GM12878 (cell line): Measurements from ENCODE around the gene ZNF226. TPM values are rescaled to one million over a fixed set of nuclear protein-coding genes. Genes with fewer than 3 reads are reported as not detected.

Experiments used
- ATAC-seq: fragments of 200-7000 bp; cut with Tn5 transposase; 3 replicates; pipeline ENCODE4 v1.9.1; 2020; ENCODE audit warnings: mild to moderate bottlenecking, moderate library complexity
- BruUV-seq: library from RNA; stranded (reverse); fragments of 400-500 nt; replicated peaks from 2 replicates; lab custom pipeline; 2021; lab: Mats Ljungman, UMichigan
- CTCF ChIA-PET: fragments of 300-600 bp; sonication (Branson Sonifier 250); formaldehyde crosslinking; extraction: SDS; loops from one replicate; lab custom pipeline; 2021; ENCODE audit warnings: inconsistent platforms; lab: Yijun Ruan, JAX
- POLR2A ChIA-PET: fragments of 350-600 bp; formaldehyde crosslinking; extraction: SDS; loops from one replicate; lab custom pipeline; 2021; ENCODE audit warnings: inconsistent platforms; lab: Charles Lee
- RAD21 ChIA-PET: fragments of 300-600 bp; sonication (Branson Sonifier 250); formaldehyde crosslinking; loops from one replicate; lab custom pipeline; 2023; ENCODE audit warnings: antibody characterized with exemption; ENCODE audit not compliant: unreplicated experiment; lab: Charles Lee
- SMC1A ChIA-PET: fragments of 300-600 bp; sonication (Branson Sonifier 250); formaldehyde crosslinking; loops from one replicate; lab custom pipeline; 2023; ENCODE audit not compliant: unreplicated experiment, uncharacterized antibody; lab: Charles Lee
- DNase-seq: peaks from one replicate; pipeline ENCODE4 v3.0.0-alpha.2; 2011; ENCODE audit warnings: low read depth, low spot score
- FAIRE-seq: peaks from 3 replicates; lab custom pipeline; 2011; peaks lifted over from hg19 to GRCh38; lab: Jason Lieb, UNC
- H2AFZ ChIP-seq: 2 replicates; pipeline ENCODE4 v1.6.0; 2011; ENCODE audit warnings: low read depth, low read length, control low read depth; ENCODE audit not compliant: control insufficient read depth
- H3K27ac ChIP-seq: 2 replicates; pipeline ENCODE4 v1.5.1; 2011; ENCODE audit warnings: control low read depth; ENCODE audit not compliant: control insufficient read depth, insufficient read depth
- H3K27me3 ChIP-seq, 2 experiments: replicated peaks in 1 of 2; 2 replicates each; pipeline versions ENCODE4 v1.6.0 to v1.6.1; 2011; ENCODE audit warnings: low read length in 1 of 2; ENCODE audit not compliant: control insufficient read depth in 2 of 2, insufficient read depth in 2 of 2
- H3K36me3 ChIP-seq, 2 experiments: 2 replicates each; pipeline ENCODE4 v1.5.1; 2011; ENCODE audit warnings: low read length in 1 of 2; ENCODE audit not compliant: control insufficient read depth in 2 of 2, insufficient read depth in 2 of 2
- H3K4me1 ChIP-seq: 2 replicates; pipeline ENCODE4 v1.6.1; 2011; ENCODE audit warnings: mild to moderate bottlenecking, low read length, moderate library complexity, mixed read lengths; ENCODE audit not compliant: control insufficient read depth, insufficient read depth
- H3K4me2 ChIP-seq: 2 replicates; pipeline ENCODE4 v1.6.0; 2011; ENCODE audit warnings: control low read depth; ENCODE audit not compliant: control insufficient read depth, insufficient read depth
- H3K4me3 ChIP-seq: fragments of 200-600 bp; sonication (generic); 2 replicates; pipeline ENCODE4 v1.5.1; 2016
- H3K79me2 ChIP-seq: 2 replicates; pipeline ENCODE4 v1.6.0; 2011; ENCODE audit warnings: low read length; ENCODE audit not compliant: control insufficient read depth, insufficient read depth
- H3K9ac ChIP-seq: 2 replicates; pipeline ENCODE4 v1.8.0; 2011; ENCODE audit warnings: low read length, control low read depth, mixed read lengths; ENCODE audit not compliant: control insufficient read depth, insufficient read depth
- H3K9me3 ChIP-seq: replicated peaks from 3 replicates; pipeline ENCODE4 v1.5.1; 2011; ENCODE audit warnings: mild to moderate bottlenecking, low read length; ENCODE audit not compliant: control insufficient read depth, insufficient read depth
- H4K20me1 ChIP-seq: 2 replicates; pipeline ENCODE4 v1.6.0; 2011; ENCODE audit not compliant: control insufficient read depth, insufficient read depth
- ATF2 ChIP-seq: IDR thresholded peaks from 2 replicates; pipeline ENCODE4 v1.6.1; 2012; ENCODE audit warnings: low read length, inconsistent platforms
- ATF3 ChIP-seq: IDR thresholded peaks from 2 replicates; pipeline ENCODE4 v1.6.1; 2011; ENCODE audit warnings: low read depth, mild to moderate bottlenecking, low read length, moderate library complexity, borderline replicate concordance; ENCODE audit errors: extremely low read depth
- BHLHE40 ChIP-seq, 2 experiments: fragments of 450-650 bp in 1 of 2; IDR thresholded peaks; 2 replicates each; pipeline ENCODE4 v1.6.1; 2011 to 2017; ENCODE audit warnings: low read depth in 2 of 2, borderline replicate concordance in 1 of 2, improper control_type of control experiment in 1 of 2, low read length in 1 of 2, mild to moderate bottlenecking in 1 of 2
- CBX5 ChIP-seq: sonication (generic); IDR thresholded peaks from 2 replicates; pipeline ENCODE4 v1.6.1; 2016; ENCODE audit warnings: low read depth, moderate library complexity, mild to moderate bottlenecking, inconsistent platforms
- CHD2 ChIP-seq: IDR thresholded peaks from 2 replicates; pipeline ENCODE4 v1.6.1; 2011; ENCODE audit warnings: low read depth, low read length, improper control_type of control experiment, borderline replicate concordance
- JUNB ChIP-seq: IDR thresholded peaks from 2 replicates; pipeline ENCODE4 v1.6.1; 2016; ENCODE audit warnings: antibody characterized with exemption, mild to moderate bottlenecking
- KAT2A ChIP-seq: conservative IDR thresholded peaks from 2 replicates; pipeline ENCODE4 v1.6.1; 2011; ENCODE audit warnings: low read depth, low read length; ENCODE audit not compliant: control insufficient read depth
- MXI1 ChIP-seq: fragments of 150-350 bp; IDR thresholded peaks from 2 replicates; pipeline ENCODE4 v1.6.1; 2011; ENCODE audit warnings: low read depth, mild to moderate bottlenecking, inconsistent platforms, low read length, improper control_type of control experiment
- RAD51 ChIP-seq: fragments of 450-650 bp; IDR thresholded peaks from 2 replicates; pipeline ENCODE4 v1.6.1; 2016; ENCODE audit warnings: moderate library complexity, mild to moderate bottlenecking, inconsistent platforms
- SKIL ChIP-seq: fragments of 450-650 bp; IDR thresholded peaks from 2 replicates; pipeline ENCODE4 v1.6.1; 2017; ENCODE audit warnings: mild to moderate bottlenecking, low read depth, inconsistent platforms; ENCODE audit not compliant: poor library complexity, severe bottlenecking
- USF2 ChIP-seq: IDR thresholded peaks from 2 replicates; pipeline ENCODE4 v1.6.1; 2011; ENCODE audit warnings: low read depth, low read length, improper control_type of control experiment, borderline replicate concordance
- WRNIP1 ChIP-seq: IDR thresholded peaks from 2 replicates; pipeline ENCODE4 v1.6.1; 2011; ENCODE audit warnings: low read depth, low read length, improper control_type of control experiment, borderline replicate concordance
- ZBTB4 ChIP-seq: fragments of 450-650 bp; formaldehyde crosslinking; IDR thresholded peaks from 2 replicates; pipeline ENCODE4 v1.4.0; 2022; ENCODE audit warnings: mild to moderate bottlenecking, moderate library complexity
- ZNF384 ChIP-seq: IDR thresholded peaks from 2 replicates; pipeline ENCODE4 v1.6.1; 2012; ENCODE audit warnings: low read depth, mild to moderate bottlenecking, low read length, improper control_type of control experiment, borderline replicate concordance
- WGBS: methylation state at CpG from one replicate; pipeline ENCODE4 v1.1.6; 2016; ENCODE audit warnings: low lambda C conversion rate; ENCODE audit not compliant: insufficient replicate concordance, insufficient coverage; ENCODE audit errors: missing lambda C conversion rate; 5-methylcytosine and 5-hydroxymethylcytosine counted together
- in situ Hi-C: fragments of 300-500 bp; cut with MboI; formaldehyde crosslinking; loops from 9 replicates; pipeline ENCODE4 v1.14.3; 2018; ENCODE audit warnings: mixed read lengths
- intact Hi-C: fragments of 100-400 bp; cut with micrococcal nuclease; formaldehyde crosslinking; loops from one replicate; pipeline ENCODE4 v1.14.2; 2022; ENCODE audit not compliant: unreplicated experiment
- polyA plus RNA-seq, 11 experiments: library from polyadenylated mRNA; depleted of rRNA in 4 of 11; unstranded in 6 of 11; stranded (reverse) in 5 of 11; fragments of >200 nt; fragmentation: Nextera tagmentation in 4 of 11; fragmentation: Illumina TruSeq in 1 of 11; extraction: Ambion mirVana in 4 of 11; extraction: Trizol in 1 of 11; gene quantifications; 1 replicate in 1 of 11; 2 replicates in 10 of 11; pipeline versions ENCODE4 v1.2.1 to v1.2.3, GENCODE V29; 2011 to 2016; ENCODE audit warnings: inconsistent platforms in 2 of 11, missing spikeins in 2 of 11, low read depth in 1 of 11
- total RNA-seq, 4 experiments: library from RNA; depleted of rRNA in 3 of 4; stranded (reverse); fragments of >200 nt in 3 of 4; fragmentation: Illumina TruSeq in 1 of 4; extraction: Trizol in 1 of 4; gene quantifications; 2 replicates each; pipeline versions ENCODE4 v1.2.1 to v1.2.3, GENCODE V29; 2013 to 2021

Gene ZNF226
- total and polyA plus RNA-seq, 10 of the 15 experiments (the other 5 are each of a cell fraction or from before 2014, with no cell fraction given), result 13.7 to 35.3 (median 18.3) TPM

GRCh38 chr19:44192127-44192526 is 27.2 kb downstream of the ZNF226 start:
- FAIRE-seq (no peak), ATAC-seq (no peak), DNase-seq (no peak)
- 40% methylated on average over 5 of the region's 5 CpGs for WGBS
- in situ Hi-C loops (no loop called here), intact Hi-C loops (no loop called here)
- no peak overlapping the region for H3K4me2 ChIP-seq
- ChIA-PET CTCF (interaction anchor here (2.0 kb wide), 1 partner anchor 14 kb away, joined by 6 read pairs; no protein-coding TSS in a partner anchor), SMC1A (no interaction called here), RAD21 (no interaction called here), POLR2A (no interaction called here)
- H3K9me3 ChIP-seq, result peaks cover 2% of the 10 kb centered on the region; the same call in 1 of the 3 replicates
- H3K4me3 ChIP-seq, result no peak overlapping the region
- no peak overlapping the region for H2AFZ ChIP-seq
- no peaks in the 10 kb centered on the region; a peak in 1 of 4 replicates for H3K27me3 ChIP-seq
- H3K27ac ChIP-seq, result no peak overlapping the region
- H3K9ac ChIP-seq, result no peak overlapping the region
- H3K36me3 ChIP-seq, result no peaks in the 10 kb centered on the region
- H3K79me2 ChIP-seq, result no peaks in the 10 kb centered on the region
- no peaks in the 10 kb centered on the region for H3K4me1 ChIP-seq
- no peaks in the 10 kb centered on the region for H4K20me1 ChIP-seq
- no TSS peak for BruUV-seq
- no peak for TF ChIP-seq KAT2A
- TF ChIP-seq CHD2, result no peak
- TF ChIP-seq SKIL, result no peak
- TF ChIP-seq ATF2, result no peak
- TF ChIP-seq MXI1, result no peak
- TF ChIP-seq ZNF384, result no peak
- no peak for TF ChIP-seq BHLHE40 (IDR thresholded peaks at IDR 0.05; ENCODE audit: borderline replicate concordance in 1 of 2, low read depth in 2 of 2, low read length in 1 of 2)
- TF ChIP-seq USF2, result no peak
- no peak for TF ChIP-seq WRNIP1
- TF ChIP-seq ATF3, result no peak
- no peak for TF ChIP-seq CBX5
- no peak for TF ChIP-seq RAD51
- no peak for TF ChIP-seq JUNB
- no peak for TF ChIP-seq ZBTB4 (CRISPR knock-in tag)
